ENCODE results near the gene ZNF350. TPM values are rescaled to one million over a fixed set of nuclear protein-coding genes. Genes with fewer than 3 reads are reported as not detected.
A peak's percentile ranks its signal among the peaks of the same experiment; 100 is the strongest.
"Not testable (repeated sequence)": the region's sequence is repeated elsewhere in the genome, so short reads cannot be mapped to it uniquely, and the experiment has no call there.

Gene ZNF350
- total RNA-seq, 1 donor from 2014 or later: 15.3 TPM

GRCh38 chr19:51977346-51977745, 9.3 kb downstream of the ZNF350 start:
- no peak for DNase-seq (ENCODE audit: low spot score in 2 of 2, unreplicated experiment in 2 of 2)
- no peak for TF ChIP-seq CTCF (IDR thresholded peaks at IDR 0.05; ENCODE audit: unreplicated experiment)
- no peaks in the 10 kb centered on the region for H3K4me1 Mint-ChIP-seq
- H3K36me3 Mint-ChIP-seq: peaks cover 86% of the 10 kb centered on the region
- H3K9me3 Mint-ChIP-seq: peaks cover 72% of the 10 kb centered on the region
- no peak overlapping the region for H3K4me3 Mint-ChIP-seq
- no peak overlapping the region for H3K27ac Mint-ChIP-seq
- H3K27me3 Mint-ChIP-seq (ENCODE audit: low read depth): no peaks in the 10 kb centered on the region

GRCh38 chr19:51976852-51977251, 9.8 kb downstream of the ZNF350 start:
- H3K36me3 Mint-ChIP-seq: peaks cover 88% of the 10 kb centered on the region
- H3K27me3 Mint-ChIP-seq (ENCODE audit: low read depth): no peaks in the 10 kb centered on the region
- H3K9me3 Mint-ChIP-seq: peaks cover 74% of the 10 kb centered on the region
- no peak overlapping the region for H3K4me3 Mint-ChIP-seq
- no peak for DNase-seq (ENCODE audit: low spot score in 2 of 2, unreplicated experiment in 2 of 2)
- no peak overlapping the region for H3K27ac Mint-ChIP-seq
- TF ChIP-seq CTCF (IDR thresholded peaks at IDR 0.05; ENCODE audit: unreplicated experiment): no peak
- no peaks in the 10 kb centered on the region for H3K4me1 Mint-ChIP-seq

GRCh38 chr19:51975787-51976186, 10.9 kb downstream of the ZNF350 start:
- Mint-ChIP-seq H3K9me3 (peaks cover 78% of the 10 kb centered on the region), H3K36me3 (peaks cover 88% of the 10 kb centered on the region)
- not testable (repeated sequence) for H3K27ac Mint-ChIP-seq; H3K4me1 Mint-ChIP-seq; H3K4me3 Mint-ChIP-seq; DNase-seq (ENCODE audit: low spot score in 2 of 2, unreplicated experiment in 2 of 2); H3K27me3 Mint-ChIP-seq (ENCODE audit: low read depth)

- no peaks in the 10 kb centered on the region for H3K4me1 Mint-ChIP-seq
- peaks cover 80% of the 10 kb centered on the region for H3K36me3 Mint-ChIP-seq
- TF ChIP-seq CTCF (IDR thresholded peaks at IDR 0.05; ENCODE audit: unreplicated experiment): no peak
- no peaks in the 10 kb centered on the region for H3K27me3 Mint-ChIP-seq (ENCODE audit: low read depth)
- H3K9me3 Mint-ChIP-seq: peaks cover 70% of the 10 kb centered on the region
- no peak overlapping the region for H3K27ac Mint-ChIP-seq
- H3K4me3 Mint-ChIP-seq: no peak overlapping the region
- no peak for DNase-seq (ENCODE audit: low spot score in 2 of 2, unreplicated experiment in 2 of 2)
Measured at GRCh38 chr19:51971624-51972023, 15.0 kb downstream of the ZNF350 start.

GRCh38 chr19:51970718-51971117, 15.9 kb downstream of the ZNF350 start:
- H3K27me3 Mint-ChIP-seq (ENCODE audit: low read depth): no peaks in the 10 kb centered on the region
- DNase-seq (ENCODE audit: low spot score in 2 of 2, unreplicated experiment in 2 of 2): no peak
- TF ChIP-seq CTCF (IDR thresholded peaks at IDR 0.05; ENCODE audit: unreplicated experiment): no peak
- no peak overlapping the region for H3K27ac Mint-ChIP-seq
- peaks cover 78% of the 10 kb centered on the region for H3K36me3 Mint-ChIP-seq
- H3K4me1 Mint-ChIP-seq: no peaks in the 10 kb centered on the region
- H3K9me3 Mint-ChIP-seq: peaks cover 67% of the 10 kb centered on the region
- H3K4me3 Mint-ChIP-seq: no peak overlapping the region

GRCh38 chr19:51965583-51965982, 21.1 kb downstream of the ZNF350 start:
- Mint-ChIP-seq H3K4me3 (no peak overlapping the region), H3K27ac (no peak overlapping the region), H3K9me3 (peaks cover 72% of the 10 kb centered on the region), H3K4me1 (peaks cover 6% of the 10 kb centered on the region), H3K27me3 (ENCODE audit: low read depth) (no peaks in the 10 kb centered on the region), H3K36me3 (peaks cover 80% of the 10 kb centered on the region)
- TF ChIP-seq CTCF (IDR thresholded peaks at IDR 0.05; ENCODE audit: unreplicated experiment): no peak
- no peak for DNase-seq (ENCODE audit: low spot score in 2 of 2, unreplicated experiment in 2 of 2)

- Mint-ChIP-seq H3K36me3 (peaks cover 57% of the 10 kb centered on the region), H3K27ac (peak overlapping the region; percentile 13), H3K9me3 (peaks cover 74% of the 10 kb centered on the region)
- H3K27me3 Mint-ChIP-seq (ENCODE audit: low read depth); H3K4me3 Mint-ChIP-seq; DNase-seq (ENCODE audit: low spot score in 2 of 2, unreplicated experiment in 2 of 2); H3K4me1 Mint-ChIP-seq: not testable (repeated sequence)
Measured at GRCh38 chr19:51960621-51961233, 25.9 kb downstream of the ZNF350 start.

All from mesothelial cell of epicardium (in vitro differentiated cells).